Vagina (tissue), 2 donors: Measurements from ENCODE around the gene KYNU. TPM values are rescaled to one million over a fixed set of nuclear protein-coding genes. Genes with fewer than 3 reads are reported as not detected.
"Not testable (repeated sequence)": the region's sequence is repeated elsewhere in the genome, so short reads cannot be mapped to it uniquely, and the experiment has no call there.

Experiments used
- DNase-seq, 2 donors: peaks; one replicate each; pipeline ENCODE4 v3.0.0-alpha.2; 2017; ENCODE audit errors: extremely low spot score in 2 of 2
- H3K27ac ChIP-seq: fragments of 200-600 bp; sonication (generic); one replicate; pipeline ENCODE4 v1.5.1; 2019
- H3K27me3 ChIP-seq: fragments of 200-600 bp; sonication (generic); one replicate; pipeline ENCODE4 v1.5.1; 2019
- H3K36me3 ChIP-seq, 2 donors: fragments of 200-600 bp; sonication (generic); one replicate each; pipeline ENCODE4 v1.5.1; 2017 to 2019
- H3K4me1 ChIP-seq: fragments of 200-600 bp; sonication (generic); one replicate; pipeline ENCODE4 v1.5.1; 2019
- H3K4me3 ChIP-seq, 2 donors: fragments of 200-600 bp; sonication (generic); 1 replicate in 1 of 2; 2 replicates in 1 of 2; pipeline ENCODE4 v1.5.1; 2016 to 2019
- H3K9me3 ChIP-seq: fragments of 200-600 bp; sonication (generic); one replicate; pipeline ENCODE4 v1.5.1; 2019
- CTCF ChIP-seq, 3 experiments: fragments of 450-650 bp in 2 of 3; fragments of 200-600 bp in 1 of 3; sonication (generic) in 1 of 3; IDR thresholded peaks; one replicate each; pipeline ENCODE4 v1.5.1; 2017 to 2019; ENCODE audit warnings: antibody characterized with exemption in 3 of 3, mild to moderate bottlenecking in 2 of 3, moderate library complexity in 2 of 3
- POLR2A ChIP-seq, 2 donors: fragments of 450-650 bp; IDR thresholded peaks; one replicate each; pipeline ENCODE4 v1.6.1; 2017; ENCODE audit warnings: antibody characterized with exemption in 2 of 2, mild to moderate bottlenecking in 2 of 2, moderate library complexity in 2 of 2
- POLR2AphosphoS5 ChIP-seq, 2 donors: sonication (generic); formaldehyde crosslinking; IDR thresholded peaks; one replicate each; pipeline ENCODE4 v1.9.0; 2017; ENCODE audit warnings: antibody characterized with exemption in 2 of 2, mild to moderate bottlenecking in 2 of 2, low read depth in 1 of 2; ENCODE audit not compliant: insufficient read depth in 1 of 2
- intact Hi-C: fragments of 100-400 bp; cut with DNase I; formaldehyde crosslinking; loops from one replicate; pipeline ENCODE4 v1.15.1; 2023
- total RNA-seq: library from RNA; depleted of rRNA; stranded (reverse); fragments of >200 nt; gene quantifications from one replicate; pipeline ENCODE4 v1.2.3, GENCODE V29; 2016

KYNU gene
- total RNA-seq, 1 donor from 2014 or later = 3.7 TPM

GRCh38 chr2:142942690-142943089, 65.2 kb downstream of the KYNU start:
- TF ChIP-seq CTCF (IDR thresholded peaks at IDR 0.05) (no peak), POLR2A (IDR thresholded peaks at IDR 0.05) (no peak), POLR2AphosphoS5 (IDR thresholded peaks at IDR 0.05; ENCODE audit: insufficient read depth in 1 of 2, low read depth in 1 of 2) (no peak)
- H3K27me3 ChIP-seq = no peaks in the 10 kb centered on the region
- H3K36me3 ChIP-seq = no peaks in the 10 kb centered on the region
- H3K27ac ChIP-seq = no peak overlapping the region
- DNase-seq = no peak
- no peaks in the 10 kb centered on the region for H3K9me3 ChIP-seq
- no peak overlapping the region for H3K4me3 ChIP-seq
- no peaks in the 10 kb centered on the region for H3K4me1 ChIP-seq
- intact Hi-C loops = no loop called here

- H3K27ac ChIP-seq = no peak overlapping the region
- no peaks in the 10 kb centered on the region for H3K9me3 ChIP-seq
- no peaks in the 10 kb centered on the region for H3K27me3 ChIP-seq
- H3K36me3 ChIP-seq = no peaks in the 10 kb centered on the region
- no peak overlapping the region for H3K4me3 ChIP-seq
- no peaks in the 10 kb centered on the region for H3K4me1 ChIP-seq
- peak in 1 of 2 donors; percentile 9 for TF ChIP-seq POLR2AphosphoS5 (IDR thresholded peaks at IDR 0.05; ENCODE audit: insufficient read depth in 1 of 2, low read depth in 1 of 2)
- TF ChIP-seq POLR2A (IDR thresholded peaks at IDR 0.05) = no peak
- TF ChIP-seq CTCF (IDR thresholded peaks at IDR 0.05) = no peak
- DNase-seq = no peak
- intact Hi-C loops = no loop called here
These were observed 66.8 kb downstream of the KYNU start for GRCh38 chr2:142944264-142944663.

- H3K4me1 ChIP-seq = no peaks in the 10 kb centered on the region
- no peaks in the 10 kb centered on the region for H3K27me3 ChIP-seq
- DNase-seq = no peak
- TF ChIP-seq CTCF (IDR thresholded peaks at IDR 0.05) (no peak), POLR2AphosphoS5 (IDR thresholded peaks at IDR 0.05; ENCODE audit: insufficient read depth in 1 of 2, low read depth in 1 of 2) (no peak), POLR2A (IDR thresholded peaks at IDR 0.05) (no peak)
- H3K4me3 ChIP-seq = no peak overlapping the region
- intact Hi-C loops = no loop called here
- H3K9me3 ChIP-seq = no peaks in the 10 kb centered on the region
- no peaks in the 10 kb centered on the region for H3K36me3 ChIP-seq
- no peak overlapping the region for H3K27ac ChIP-seq
These were observed 67.3 kb downstream of the KYNU start for GRCh38 chr2:142944721-142945120.

- TF ChIP-seq POLR2AphosphoS5 (IDR thresholded peaks at IDR 0.05; ENCODE audit: insufficient read depth in 1 of 2, low read depth in 1 of 2) = no peak
- intact Hi-C loops = no loop called here
- DNase-seq = no peak
These were observed 69.5 kb downstream of the KYNU start for GRCh38 chr2:142946941-142947340.

GRCh38 chr2:142948723-142949122, 71.3 kb downstream of the KYNU start:
- H3K27ac ChIP-seq, DNase-seq, H3K36me3 ChIP-seq, H3K9me3 ChIP-seq, H3K27me3 ChIP-seq, intact Hi-C loops, H3K4me1 ChIP-seq, H3K4me3 ChIP-seq: not testable (repeated sequence)

More at GRCh38 chr2:142946941-142947340, 69.5 kb downstream of the KYNU start:
- no peaks in the 10 kb centered on the region for H3K9me3 ChIP-seq
- no peaks in the 10 kb centered on the region for H3K27me3 ChIP-seq
- H3K4me3 ChIP-seq = no peak overlapping the region
- H3K36me3 ChIP-seq = no peaks in the 10 kb centered on the region
- no peaks in the 10 kb centered on the region for H3K4me1 ChIP-seq
- no peak overlapping the region for H3K27ac ChIP-seq

- DNase-seq, H3K36me3 ChIP-seq, H3K27ac ChIP-seq, H3K4me3 ChIP-seq, H3K4me1 ChIP-seq, H3K9me3 ChIP-seq, intact Hi-C loops, H3K27me3 ChIP-seq: not testable (repeated sequence)
These were observed 72.9 kb downstream of the KYNU start for GRCh38 chr2:142950323-142950722.
